Fibroblast of upper back skin (primary cell): Measurements from ENCODE around the gene ENG.

Experiments used
- DNase-seq: peaks from one replicate; pipeline ENCODE4 v3.0.0-alpha.2; 2013

ENG gene

GRCh38 chr9:127770905-127771569, 83.4 kb downstream of the ENG start:
- peak; percentile 97 for DNase-seq

- DNase-seq = no peak
Measured at GRCh38 chr9:127770583-127770904, 83.9 kb downstream of the ENG start.

GRCh38 chr9:127769929-127770582, 84.4 kb downstream of the ENG start:
- DNase-seq = no peak

GRCh38 chr9:127769101-127769500, 85.4 kb downstream of the ENG start:
- no peak for DNase-seq

GRCh38 chr9:127768698-127769097, 85.8 kb downstream of the ENG start:
- DNase-seq = no peak

- DNase-seq = peak; percentile 72
Measured at GRCh38 chr9:127767909-127768331, 86.5 kb downstream of the ENG start.

- DNase-seq = no peak
Measured at GRCh38 chr9:127767410-127767809, 87.0 kb downstream of the ENG start.

GRCh38 chr9:127765418-127765817, 89.0 kb downstream of the ENG start:
- DNase-seq = no peak
